HepG2 (cell line): ENCODE data around the gene ARHGEF40. TPM values are rescaled to one million over a fixed set of nuclear protein-coding genes. Genes with fewer than 3 reads are reported as not detected.

Experiments used
- CBFB ChIP-seq: sonication (generic); formaldehyde crosslinking; IDR thresholded peaks from 2 replicates; pipeline ENCODE4 v1.4.0; 2020; ENCODE audit warnings: missing genetic modification reagents
- HMG20A ChIP-seq: IDR thresholded peaks from 2 replicates; pipeline ENCODE4 v1.6.1; 2016; ENCODE audit warnings: borderline replicate concordance
- KIAA2018 ChIP-seq: sonication (generic); formaldehyde crosslinking; IDR thresholded peaks from 2 replicates; pipeline ENCODE4 v1.5.0; 2020; ENCODE audit warnings: mild to moderate bottlenecking, missing genetic modification reagents, borderline replicate concordance
- LRRFIP1 ChIP-seq: sonication (generic); formaldehyde crosslinking; conservative IDR thresholded peaks from 2 replicates; pipeline ENCODE4 v1.4.0; 2020; ENCODE audit warnings: missing genetic modification reagents
- NR0B2 ChIP-seq: sonication (generic); formaldehyde crosslinking; IDR thresholded peaks from 2 replicates; pipeline ENCODE4 v1.4.0; 2020; ENCODE audit warnings: mild to moderate bottlenecking, missing genetic modification reagents
- SRSF1 ChIP-seq: fragments of 200-400 bp; formaldehyde crosslinking; optimal IDR thresholded peaks from 2 replicates; pipeline ENCODE3; 2017; ENCODE audit warnings: mild to moderate bottlenecking, low read depth, low read length, moderate library complexity
- TAF15 ChIP-seq: fragments of 200-400 bp; formaldehyde crosslinking; IDR thresholded peaks from one replicate; pipeline ENCODE4 v1.6.1; 2018; ENCODE audit warnings: mild to moderate bottlenecking, low read depth, low read length; ENCODE audit not compliant: poor library complexity, severe bottlenecking
- ZHX2 ChIP-seq, 2 experiments: sonication (generic) in 1 of 2; formaldehyde crosslinking in 1 of 2; IDR thresholded peaks; 2 replicates each; pipeline versions ENCODE4 v1.6.1 to v1.9.0; 2014 to 2022; ENCODE audit warnings: antibody characterized with exemption in 1 of 2, borderline replicate concordance in 1 of 2, inconsistent platforms in 1 of 2, low read depth in 1 of 2, missing genetic modification reagents in 1 of 2
- ZNF83 ChIP-seq: sonication (generic); formaldehyde crosslinking; IDR thresholded peaks from 2 replicates; pipeline ENCODE4 v1.4.0; 2020; ENCODE audit warnings: missing genetic modification reagents, mild to moderate bottlenecking, borderline replicate concordance
- polyA plus RNA-seq, 8 experiments: library from polyadenylated mRNA; depleted of rRNA in 3 of 8; stranded (reverse) in 7 of 8; unstranded in 1 of 8; fragments of >200 nt; fragmentation: Illumina TruSeq in 4 of 8; extraction: Trizol in 4 of 8; gene quantifications; 2 replicates each; pipeline versions ENCODE4 v1.2.1 to v1.2.3, GENCODE V29; 2011 to 2016; ENCODE audit warnings: low read depth in 4 of 8, missing spikeins in 1 of 8, mixed read lengths in 1 of 8; ENCODE audit not compliant: insufficient read depth in 1 of 8
- total RNA-seq, 5 experiments: library from RNA; depleted of rRNA; stranded (reverse); fragments of >200 nt; fragmentation: Illumina TruSeq; extraction: Trizol; gene quantifications; 2 replicates each; pipeline ENCODE4 v1.2.3, GENCODE V29; 2016; ENCODE audit warnings: low read depth in 1 of 5

Gene ARHGEF40
- total and polyA plus RNA-seq, 2 of the 13 experiments (the other 11 are each of a cell fraction or from before 2014, with no cell fraction given) = 28.1 to 78.1 TPM

- TF ChIP-seq KIAA2018 (CRISPR knock-in tag) (no peak), HMG20A (CRISPR knock-in tag) (no peak), TAF15 (no peak), CBFB (peak; percentile 4; the same call in 1 of the 2 replicates), ZNF83 (CRISPR knock-in tag) (no peak), ZHX2 (IDR thresholded peaks at IDR 0.05; ENCODE audit: low read depth) (no peak), ZHX2 (CRISPR knock-in tag; IDR thresholded peaks at IDR 0.05; ENCODE audit: borderline replicate concordance) (no peak), LRRFIP1 (no peak), SRSF1 (no peak), NR0B2 (CRISPR knock-in tag) (no peak)
These were observed at the start of gene ARHGEF40 (continued) for GRCh38 chr14:21070083-21070609.
